Naive thymus-derived CD4-positive, alpha-beta T cell (primary cell): ENCODE measurements around the gene DISP1. TPM values are rescaled to one million over a fixed set of nuclear protein-coding genes. Genes with fewer than 3 reads are reported as not detected.
A peak's percentile ranks its signal among the peaks of the same experiment; 100 is the strongest.

Experiments
- ATAC-seq: fragments of 150-1000 bp; cut with Tn5 transposase; 2 replicates; pipeline ENCODE4 v1.10.0; 2021; ENCODE audit warnings: mild to moderate bottlenecking, moderate library complexity
- CTCF ChIA-PET: fragments of 350-600 bp; sonication (Branson Sonifier 250); formaldehyde crosslinking; loops from one replicate; lab custom pipeline; 2021; ENCODE audit warnings: antibody characterized with exemption; lab: Charles Lee
- POLR2A ChIA-PET: fragments of 350-600 bp; sonication (Branson Sonifier 250); formaldehyde crosslinking; loops from one replicate; lab custom pipeline; 2021; ENCODE audit warnings: antibody characterized with exemption, inconsistent platforms; lab: Charles Lee
- DNase-seq, 9 donors: peaks; one replicate each; pipeline versions ENCODE4 v3.0.0 to v3.0.0-alpha.2; 2020 to 2022; ENCODE audit warnings: mixed read lengths in 1 of 9
- H3K27ac ChIP-seq: one replicate; pipeline ENCODE4 v1.7.0; 2013; ENCODE audit warnings: mild to moderate bottlenecking, low read depth, low read length, moderate library complexity
- H3K27me3 ChIP-seq, 2 donors: one replicate each; pipeline ENCODE4 v1.7.0; 2013; ENCODE audit warnings: low read length in 2 of 2, mild to moderate bottlenecking in 2 of 2, moderate library complexity in 2 of 2; ENCODE audit not compliant: control insufficient read depth in 2 of 2, insufficient read depth in 2 of 2
- H3K36me3 ChIP-seq, 3 experiments: 1 replicate in 2 of 3; 2 replicates in 1 of 3; pipeline ENCODE4 v1.7.0; 2013; ENCODE audit warnings: low read length in 3 of 3, mild to moderate bottlenecking in 3 of 3, moderate library complexity in 1 of 3; ENCODE audit not compliant: insufficient read depth in 3 of 3, control insufficient read depth in 2 of 3
- H3K4me1 ChIP-seq, 2 donors: one replicate each; pipeline ENCODE4 v1.7.0; 2013; ENCODE audit warnings: low read length in 2 of 2, mild to moderate bottlenecking in 2 of 2, moderate library complexity in 1 of 2; ENCODE audit not compliant: control insufficient read depth in 2 of 2, insufficient read depth in 2 of 2
- H3K4me3 ChIP-seq: 2 replicates; pipeline ENCODE4 v1.7.0; 2013; ENCODE audit warnings: mild to moderate bottlenecking, low read length
- H3K9me3 ChIP-seq, 3 experiments: 1 replicate in 2 of 3; 2 replicates in 1 of 3; pipeline ENCODE4 v1.7.0; 2013; ENCODE audit warnings: low read length in 3 of 3; ENCODE audit not compliant: control insufficient read depth in 2 of 3
- H3K27ac Mint-ChIP-seq, 9 donors: one replicate each; pipeline ENCODE4 v1.8.0; 2020 to 2022; ENCODE audit warnings: mixed read lengths in 9 of 9, mild to moderate bottlenecking in 8 of 9, moderate library complexity in 5 of 9, inconsistent platforms in 2 of 9
- H3K27me3 Mint-ChIP-seq, 5 donors: one replicate each; pipeline ENCODE4 v1.8.0; 2021 to 2022; ENCODE audit warnings: mixed read lengths in 5 of 5, mild to moderate bottlenecking in 1 of 5
- H3K36me3 Mint-ChIP-seq, 5 donors: one replicate each; pipeline ENCODE4 v1.8.0; 2020 to 2022; ENCODE audit warnings: mixed read lengths in 5 of 5, mild to moderate bottlenecking in 3 of 5, inconsistent platforms in 1 of 5
- H3K4me1 Mint-ChIP-seq, 7 donors: one replicate each; pipeline ENCODE4 v1.8.0; 2020 to 2022; ENCODE audit warnings: mixed read lengths in 7 of 7, mild to moderate bottlenecking in 3 of 7, inconsistent platforms in 1 of 7
- H3K4me3 Mint-ChIP-seq, 10 donors: one replicate each; pipeline ENCODE4 v1.8.0; 2020 to 2022; ENCODE audit warnings: mild to moderate bottlenecking in 10 of 10, mixed read lengths in 10 of 10, moderate library complexity in 6 of 10, inconsistent platforms in 2 of 10
- H3K9me3 Mint-ChIP-seq, 11 donors: one replicate each; pipeline ENCODE4 v1.8.0; 2020 to 2022; ENCODE audit warnings: mixed read lengths in 11 of 11, mild to moderate bottlenecking in 4 of 11, inconsistent platforms in 1 of 11, moderate library complexity in 1 of 11
- intact Hi-C, 2 donors: fragments of 100-400 bp; cut with micrococcal nuclease; formaldehyde crosslinking; loops; one replicate each; pipeline ENCODE4 v1.15.1; 2023
- polyA plus RNA-seq, 2 donors: library from polyadenylated mRNA; unstranded; fragments of 300-500 nt; fragmentation: Illumina TruSeq; gene quantifications; one replicate each; pipeline ENCODE4 v1.2.3, GENCODE V29; 2021
- total RNA-seq, 6 experiments: library from RNA in 5 of 6; stranded (reverse) in 5 of 6; gene quantifications; 1 replicate in 5 of 6; 2 replicates in 1 of 6; pipeline ENCODE4 v1.2.3 and lab custom pipeline; 2021 to 2026

The DISP1 gene
- total and polyA plus RNA-seq, 7 experiments from 2014 or later, result 1.7 to 4.6 (median 3.0) TPM

DNA sequence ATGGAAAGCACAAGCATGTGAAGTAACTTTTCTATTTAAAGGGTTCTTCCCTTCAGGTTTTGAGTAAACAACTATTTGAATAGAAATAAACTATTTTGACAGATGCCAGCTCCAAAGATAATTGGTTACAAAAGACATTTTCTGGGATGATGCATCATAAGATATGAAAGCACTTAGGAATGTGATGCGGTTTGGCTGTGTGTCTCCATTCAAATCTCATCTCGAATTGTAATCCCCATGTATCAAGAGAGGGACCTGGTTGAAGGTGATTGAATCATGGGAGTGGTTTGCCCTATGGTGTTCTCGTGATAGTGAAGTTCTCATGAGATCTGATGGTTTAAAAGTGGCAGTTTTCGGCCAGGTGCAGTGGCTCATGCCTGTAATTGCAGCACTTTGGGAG is 6.4 kb downstream of the DISP1 start:
- Mint-ChIP-seq H3K27ac (no peak overlapping the region), H3K9me3 (no peaks in the 10 kb centered on the region), H3K4me1 (peaks cover 4 to 33% (median 26%) of the 10 kb centered on the region in 7 donors), H3K36me3 (peaks cover 0 to 10% (median 0%) of the 10 kb centered on the region in 5 donors), H3K27me3 (no peaks in the 10 kb centered on the region), H3K4me3 (no peak overlapping the region)
- POLR2A ChIA-PET, result no interaction called here
- Histone ChIP-seq H3K27ac (no peak overlapping the region), H3K4me1 (no peaks in the 10 kb centered on the region), H3K36me3 (no peaks in the 10 kb centered on the region), H3K27me3 (no peaks in the 10 kb centered on the region), H3K4me3 (no peak overlapping the region), H3K9me3 (no peaks in the 10 kb centered on the region)
- DNase-seq (no peak), ATAC-seq (no peak)
- intact Hi-C loops, result no loop called here
- CTCF ChIA-PET, result no interaction called here

DNA sequence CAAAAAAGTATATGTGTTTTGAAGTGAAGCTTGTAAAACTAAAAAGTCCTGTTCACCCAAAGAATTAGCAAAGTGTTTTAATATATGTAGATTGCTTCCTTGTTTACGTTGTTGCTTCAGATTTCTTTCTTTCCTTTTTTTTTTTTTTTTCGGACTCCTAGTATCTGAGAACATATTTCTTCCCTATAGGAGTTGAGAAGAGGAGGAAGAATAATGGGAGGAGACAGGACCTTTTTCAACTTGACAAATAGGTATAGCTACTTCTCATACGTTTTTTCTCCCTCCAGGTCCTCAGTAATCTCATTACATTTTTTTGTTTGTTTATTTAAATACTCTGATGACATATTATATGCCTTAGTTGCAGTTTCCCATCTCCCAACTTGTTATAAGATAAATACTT is 8.9 kb downstream of the DISP1 start:
- intact Hi-C loops, result no loop called here
- H3K4me1 ChIP-seq, result no peaks in the 10 kb centered on the region
- H3K27me3 Mint-ChIP-seq, result no peaks in the 10 kb centered on the region
- no peak overlapping the region for H3K27ac Mint-ChIP-seq
- H3K4me3 ChIP-seq, result no peak overlapping the region
- no peaks in the 10 kb centered on the region for H3K27me3 ChIP-seq
- no peak for ATAC-seq
- no peaks in the 10 kb centered on the region for H3K36me3 ChIP-seq
- no peaks in the 10 kb centered on the region for H3K9me3 Mint-ChIP-seq
- H3K4me3 Mint-ChIP-seq, result no peak overlapping the region
- no peaks in the 10 kb centered on the region for H3K9me3 ChIP-seq
- DNase-seq, result no peak
- CTCF ChIA-PET, result no interaction called here
- peaks cover 0 to 21% (median 17%) of the 10 kb centered on the region in 7 donors for H3K4me1 Mint-ChIP-seq
- POLR2A ChIA-PET, result interaction anchor here (0.7 kb wide), 1 partner anchor 93 kb away, joined by 4 read pairs; no protein-coding TSS in a partner anchor
- H3K36me3 Mint-ChIP-seq, result peaks cover 0 to 21% (median 2%) of the 10 kb centered on the region in 5 donors
- no peak overlapping the region for H3K27ac ChIP-seq

DNA sequence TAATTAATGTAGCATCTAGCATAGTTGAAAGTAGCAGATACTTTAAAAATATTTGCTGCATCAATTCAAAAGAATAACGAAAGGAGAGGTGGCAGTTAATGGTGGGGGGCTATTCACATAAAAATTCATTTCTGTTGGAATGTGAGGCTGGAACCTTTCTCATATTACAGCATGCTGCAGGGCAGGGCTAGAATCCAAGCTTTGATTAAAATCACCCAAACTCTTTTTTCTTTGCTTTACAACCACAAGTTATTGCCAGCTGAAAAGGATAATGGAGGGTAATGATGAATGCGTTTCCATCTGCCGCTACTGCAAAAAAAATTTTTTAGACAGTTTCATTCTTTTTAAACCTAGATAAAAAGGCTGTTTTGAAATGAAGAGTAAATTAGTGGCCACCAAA is 9.8 kb downstream of the DISP1 start:
- H3K27ac Mint-ChIP-seq, result no peak overlapping the region
- intact Hi-C loops, result no loop called here
- H3K4me1 Mint-ChIP-seq, result peaks cover 0 to 21% (median 17%) of the 10 kb centered on the region in 7 donors
- peaks cover 0 to 21% (median 2%) of the 10 kb centered on the region in 5 donors for H3K36me3 Mint-ChIP-seq
- no peaks in the 10 kb centered on the region for H3K27me3 Mint-ChIP-seq
- Histone ChIP-seq H3K27ac (no peak overlapping the region), H3K4me1 (no peaks in the 10 kb centered on the region), H3K27me3 (no peaks in the 10 kb centered on the region), H3K36me3 (no peaks in the 10 kb centered on the region), H3K9me3 (no peaks in the 10 kb centered on the region), H3K4me3 (no peak overlapping the region)
- ATAC-seq (no peak), DNase-seq (no peak)
- POLR2A ChIA-PET, result interaction anchor here (0.7 kb wide), 1 partner anchor 94 kb away, joined by 4 read pairs; no protein-coding TSS in a partner anchor
- CTCF ChIA-PET, result no interaction called here
- H3K4me3 Mint-ChIP-seq, result no peak overlapping the region
- no peaks in the 10 kb centered on the region for H3K9me3 Mint-ChIP-seq

DNA sequence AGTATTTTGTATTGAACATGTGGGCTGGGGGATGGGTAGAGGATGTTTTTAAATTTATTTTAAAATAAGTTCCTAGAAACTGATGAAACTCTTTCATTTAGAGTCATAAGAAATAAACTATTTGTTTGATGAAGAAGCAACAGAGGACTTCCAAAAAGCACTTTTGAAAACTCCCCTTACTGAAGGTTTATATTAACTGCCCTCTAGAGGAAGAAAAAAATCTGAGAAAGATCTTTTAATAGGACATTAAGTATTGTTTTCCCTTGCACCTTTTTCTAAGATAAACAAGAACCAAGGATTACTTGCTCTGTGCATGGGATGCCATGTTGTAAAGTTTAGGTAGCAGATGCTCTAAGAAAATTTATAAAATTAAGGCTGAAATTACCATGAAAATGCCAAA is 14.1 kb downstream of the DISP1 start:
- peaks cover 0 to 18% (median 0%) of the 10 kb centered on the region in 5 donors for H3K36me3 Mint-ChIP-seq
- intact Hi-C loops, result no loop called here
- no peak overlapping the region for H3K27ac Mint-ChIP-seq
- H3K4me3 Mint-ChIP-seq, result no peak overlapping the region
- ChIA-PET CTCF (no interaction called here), POLR2A (no interaction called here)
- peaks cover 0 to 16% (median 3%) of the 10 kb centered on the region in 7 donors for H3K4me1 Mint-ChIP-seq
- H3K27me3 Mint-ChIP-seq, result no peaks in the 10 kb centered on the region
- H3K4me3 ChIP-seq, result no peak overlapping the region
- no peak overlapping the region for H3K27ac ChIP-seq
- no peaks in the 10 kb centered on the region for H3K9me3 Mint-ChIP-seq
- no peaks in the 10 kb centered on the region for H3K27me3 ChIP-seq
- H3K4me1 ChIP-seq, result no peaks in the 10 kb centered on the region
- H3K36me3 ChIP-seq, result no peaks in the 10 kb centered on the region
- no peaks in the 10 kb centered on the region for H3K9me3 ChIP-seq
- no peak for ATAC-seq
- no peak for DNase-seq

DNA sequence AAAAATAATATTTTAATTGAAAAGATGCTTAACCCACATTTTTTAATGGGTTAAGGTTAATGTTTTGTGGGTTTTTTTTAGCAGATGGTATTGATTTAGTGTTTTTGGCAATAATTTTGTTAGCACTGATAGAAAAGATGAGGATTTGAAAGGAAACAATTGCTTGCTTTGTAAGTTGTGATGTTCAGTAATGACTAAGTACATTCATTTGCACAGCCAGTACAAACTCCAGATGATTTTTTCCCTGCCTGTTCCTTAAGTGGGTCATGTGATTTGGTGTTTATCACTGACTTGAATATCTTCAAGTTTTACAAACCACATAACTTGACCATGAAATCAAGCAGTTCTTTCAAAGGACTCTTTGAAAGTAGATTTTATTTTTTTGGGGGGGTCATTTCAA is 15.0 kb downstream of the DISP1 start:
- Mint-ChIP-seq H3K27me3 (no peaks in the 10 kb centered on the region), H3K4me3 (no peak overlapping the region), H3K27ac (peak overlapping the region in 1 of 9 donors; percentile 67), H3K4me1 (peaks cover 0 to 20% (median 3%) of the 10 kb centered on the region in 7 donors), H3K9me3 (no peaks in the 10 kb centered on the region), H3K36me3 (peaks cover 0 to 18% (median 0%) of the 10 kb centered on the region in 5 donors)
- no peaks in the 10 kb centered on the region for H3K36me3 ChIP-seq
- H3K4me1 ChIP-seq, result no peaks in the 10 kb centered on the region
- CTCF ChIA-PET, result no interaction called here
- no peak overlapping the region for H3K27ac ChIP-seq
- intact Hi-C loops, result no loop called here
- POLR2A ChIA-PET, result no interaction called here
- H3K9me3 ChIP-seq, result no peaks in the 10 kb centered on the region
- ATAC-seq (no peak), DNase-seq (no peak)
- H3K4me3 ChIP-seq, result no peak overlapping the region
- no peaks in the 10 kb centered on the region for H3K27me3 ChIP-seq

DNA sequence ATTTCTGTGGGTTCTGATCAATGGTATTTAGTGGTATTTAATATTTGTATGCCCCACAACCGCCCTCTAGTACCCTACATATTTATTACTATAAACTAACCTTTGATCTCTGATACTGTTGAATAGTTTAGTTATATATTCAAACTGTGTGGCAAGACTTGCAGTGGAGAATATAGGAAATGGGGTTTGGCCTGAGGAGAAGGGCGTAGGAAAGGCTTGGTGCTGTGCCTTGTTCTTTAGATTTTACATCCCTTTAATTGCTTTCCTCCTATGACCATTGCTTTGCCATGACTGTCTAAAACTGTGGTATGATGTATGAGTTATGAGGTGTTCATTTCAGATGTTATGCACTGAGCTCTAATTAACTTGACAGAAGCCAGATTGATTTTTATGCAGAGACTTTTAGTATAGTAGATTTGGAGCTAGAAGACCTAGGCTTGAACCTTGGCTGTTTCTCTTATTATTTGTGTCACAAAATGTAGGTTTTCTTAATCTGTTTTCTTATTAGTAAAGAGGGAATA is 18.6 kb downstream of the DISP1 start:
- Mint-ChIP-seq H3K4me3 (no peak overlapping the region), H3K27me3 (no peaks in the 10 kb centered on the region), H3K36me3 (peaks cover 0 to 5% (median 0%) of the 10 kb centered on the region in 5 donors), H3K9me3 (no peaks in the 10 kb centered on the region), H3K4me1 (peaks cover 0 to 14% (median 0%) of the 10 kb centered on the region in 7 donors), H3K27ac (no peak overlapping the region)
- H3K9me3 ChIP-seq, result no peaks in the 10 kb centered on the region
- intact Hi-C loops, result no loop called here
- ChIA-PET POLR2A (no interaction called here), CTCF (interaction anchor here (1.0 kb wide), 1 partner anchor 18 kb away, joined by 4 read pairs; no protein-coding TSS in a partner anchor)
- no peak overlapping the region for H3K27ac ChIP-seq
- DNase-seq (no peak), ATAC-seq (no peak)
- H3K36me3 ChIP-seq, result no peaks in the 10 kb centered on the region
- no peaks in the 10 kb centered on the region for H3K4me1 ChIP-seq
- H3K27me3 ChIP-seq, result no peaks in the 10 kb centered on the region
- no peak overlapping the region for H3K4me3 ChIP-seq
